ENCODE results near the gene MMP28.

MMP28 gene

GRCh38 chr17:35740997-35741931 is 54.2 kb downstream of the MMP28 start:
- DNase-seq, result peak; percentile 35

DNA sequence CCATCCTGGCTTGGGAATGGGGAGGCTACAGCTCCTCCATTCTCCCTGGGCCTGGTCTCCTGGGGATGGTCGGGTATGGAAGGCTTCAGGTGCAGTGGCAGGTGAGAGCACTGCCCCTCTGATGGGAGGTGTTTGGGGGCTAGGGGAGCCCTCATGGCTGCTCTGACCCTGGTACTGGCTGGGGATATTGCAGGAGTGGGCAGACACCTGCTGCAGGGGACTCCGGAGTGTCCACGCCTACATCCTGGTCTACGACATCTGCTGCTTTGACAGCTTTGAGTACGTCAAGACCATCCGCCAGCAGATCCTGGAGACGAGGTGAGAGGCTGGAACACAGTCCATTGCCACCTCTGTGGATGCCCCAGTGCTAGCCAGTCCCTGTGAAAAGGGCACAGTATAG is 55.2 kb downstream of the MMP28 start:
- DNase-seq, result no peak

DNA sequence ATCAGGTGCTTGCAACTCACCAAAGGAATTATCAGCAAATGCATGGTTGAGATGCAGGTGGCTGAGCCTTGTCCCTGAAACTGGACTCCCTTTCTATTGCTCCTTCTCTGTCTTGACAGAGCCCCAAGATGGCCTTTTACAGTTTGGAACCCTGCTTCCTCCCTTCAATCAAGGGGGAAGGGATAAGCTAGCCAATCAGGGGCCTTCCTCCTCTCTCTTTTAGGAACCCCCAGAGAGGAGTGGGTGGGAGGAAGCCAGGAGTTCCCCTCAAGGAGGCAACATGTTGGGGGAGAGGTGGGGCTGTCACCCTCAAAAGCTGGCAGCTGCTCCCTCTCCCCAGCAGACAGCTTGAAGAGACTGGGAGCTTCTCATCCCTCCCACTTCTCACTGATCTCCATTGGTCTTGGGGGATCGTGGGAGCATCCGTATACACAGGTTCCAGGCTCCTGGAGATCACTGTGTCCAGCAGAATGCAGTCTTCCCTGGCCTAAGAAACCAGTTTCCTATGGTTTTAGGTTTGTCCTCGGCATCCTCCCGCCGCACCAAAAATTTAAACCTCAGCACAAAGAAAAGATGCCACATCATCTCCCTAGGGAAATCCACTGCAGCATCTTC is 56.8 kb downstream of the MMP28 start:
- no peak for DNase-seq

- DNase-seq, result no peak
Measured at GRCh38 chr17:35736236-35736635, 59.2 kb downstream of the MMP28 start.

GRCh38 chr17:35735036-35735805 is 60.2 kb downstream of the MMP28 start:
- DNase-seq, result no peak

GRCh38 chr17:35734396-35734795 is 61.0 kb downstream of the MMP28 start:
- no peak for DNase-seq

DNA sequence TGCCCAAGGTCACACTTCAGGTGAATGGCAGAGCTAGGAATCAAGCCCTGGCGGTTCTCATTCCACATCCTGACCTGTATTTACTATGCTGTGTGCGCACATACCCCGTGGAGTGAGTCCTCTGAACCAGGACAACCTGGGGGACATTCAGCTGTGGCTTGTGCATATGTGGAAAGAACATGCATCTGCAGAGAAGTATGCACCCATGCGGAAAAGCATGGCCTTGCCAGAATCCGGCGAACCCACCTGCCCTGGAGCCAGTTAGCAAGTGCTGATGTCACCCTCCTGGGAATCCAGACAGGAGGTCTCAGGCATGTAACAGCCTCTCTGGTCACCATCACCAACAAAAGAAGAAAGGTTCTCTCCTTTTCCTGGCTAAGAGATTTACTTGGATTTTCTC is 62.1 kb downstream of the MMP28 start:
- DNase-seq, result no peak

DNA sequence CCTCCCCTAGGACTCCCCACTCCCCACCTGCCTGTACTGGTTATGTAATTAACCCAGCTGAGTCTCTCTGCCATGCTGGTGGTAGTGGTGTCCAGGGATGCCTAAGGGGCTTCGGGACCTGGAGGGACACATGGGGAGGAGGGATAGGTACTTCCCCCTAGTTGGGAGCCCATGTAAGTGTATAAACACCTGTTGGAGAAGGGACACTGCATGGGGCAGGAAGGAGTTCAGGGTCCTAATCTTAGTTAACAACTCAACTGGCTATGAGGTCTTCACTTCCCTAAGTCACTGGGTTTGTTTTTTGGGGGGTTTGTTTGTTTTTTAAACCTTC is 62.7 kb downstream of the MMP28 start:
- DNase-seq, result no peak

- no peak for DNase-seq
Measured at GRCh38 chr17:35731917-35732805, 63.3 kb downstream of the MMP28 start.

DNA sequence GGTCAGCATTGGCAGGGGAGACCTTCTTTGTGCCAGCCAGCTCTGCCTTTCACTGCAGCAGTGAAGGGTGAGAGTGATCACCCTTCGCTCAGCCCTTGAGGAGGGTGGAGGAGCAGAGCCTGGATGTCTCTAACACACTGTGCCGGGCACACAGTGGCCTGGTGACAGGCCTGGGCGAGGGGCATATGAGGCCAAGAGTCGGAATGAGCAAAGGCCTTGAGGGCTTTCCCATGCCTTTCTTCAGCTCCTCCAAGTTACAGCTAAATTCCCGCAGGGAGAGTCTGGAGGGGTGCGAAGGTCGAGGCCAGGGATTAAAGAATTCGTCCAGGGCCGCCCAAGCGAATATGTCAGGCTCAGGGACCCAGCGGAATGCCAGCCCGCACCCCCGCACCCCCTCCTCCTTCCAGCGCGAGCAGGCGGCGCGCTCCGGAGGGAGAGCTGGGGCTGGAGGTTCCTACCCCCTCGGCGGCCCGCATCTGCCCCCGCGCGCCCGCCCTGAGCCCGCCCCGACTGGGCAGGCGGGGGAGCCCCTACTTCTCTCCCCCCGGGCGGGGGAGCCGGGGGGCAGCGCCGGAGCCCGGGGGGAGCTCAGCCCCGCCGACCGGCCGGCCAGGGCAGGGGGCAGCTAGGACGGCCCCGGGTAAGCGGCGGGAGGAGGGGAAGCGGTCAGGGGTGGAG is 64.1 kb downstream of the MMP28 start, which contains the start of gene RASL10B:
Gene RASL10B (plus strand): TSS at position 401 of the 678 bp plus-strand sequence. CDS start 3,546 bp downstream, outside the sequence.
- DNase-seq, result peak; percentile 25

DNA sequence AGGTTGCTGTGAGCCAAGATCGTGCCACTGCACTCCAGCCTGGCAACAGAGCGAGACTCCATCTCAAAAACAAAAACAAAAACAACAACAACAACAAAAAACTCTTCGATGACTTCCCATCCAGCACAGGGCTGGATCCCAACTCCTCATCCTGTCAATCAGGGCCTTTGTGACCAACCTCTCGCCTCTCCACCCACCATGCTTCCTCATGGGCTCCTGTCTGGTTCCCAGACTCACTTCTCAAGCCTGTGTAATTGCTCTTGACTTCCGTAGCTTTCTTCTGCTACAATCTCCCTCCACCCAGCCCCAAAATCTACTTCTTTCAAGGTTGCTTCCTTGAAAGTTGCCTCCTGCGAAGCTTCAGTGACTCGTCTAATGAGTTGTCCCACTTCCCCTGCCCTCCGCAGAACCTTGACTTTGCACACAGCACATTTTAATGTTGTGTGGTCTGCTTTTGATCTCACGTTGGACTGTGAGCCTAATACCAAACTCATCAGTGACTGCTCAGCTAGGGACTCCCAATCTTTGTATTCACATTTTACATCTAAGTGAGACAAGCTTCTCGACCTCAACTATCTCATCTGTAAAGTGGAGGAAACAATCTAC is 64.9 kb downstream of the MMP28 start:
- DNase-seq, result no peak

- DNase-seq, result no peak
Measured at GRCh38 chr17:35729405-35729833, 66.0 kb downstream of the MMP28 start.

GRCh38 chr17:35728551-35728950 is 66.9 kb downstream of the MMP28 start:
- no peak for DNase-seq

DNA sequence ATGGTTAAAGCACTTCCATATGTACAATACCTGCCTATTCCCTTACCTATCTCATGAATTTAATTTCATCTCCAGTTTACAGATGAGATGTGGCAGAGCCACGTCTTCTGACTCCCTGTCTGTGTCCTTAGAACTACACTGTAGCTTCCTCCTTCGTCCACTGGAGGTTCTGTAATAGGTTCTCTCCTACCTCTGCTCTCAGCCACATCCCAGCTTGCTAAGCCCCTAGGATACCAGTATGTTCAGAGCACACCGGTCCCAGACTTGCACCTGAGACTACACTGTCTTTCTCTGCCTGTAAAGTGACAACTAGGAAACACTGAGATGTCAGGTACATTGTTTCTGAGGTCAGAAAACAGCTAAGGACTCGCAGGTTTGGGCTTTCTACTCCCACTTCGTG is 67.8 kb downstream of the MMP28 start:
- no peak for DNase-seq

GRCh38 chr17:35726953-35727460 is 68.4 kb downstream of the MMP28 start:
- no peak for DNase-seq

DNA sequence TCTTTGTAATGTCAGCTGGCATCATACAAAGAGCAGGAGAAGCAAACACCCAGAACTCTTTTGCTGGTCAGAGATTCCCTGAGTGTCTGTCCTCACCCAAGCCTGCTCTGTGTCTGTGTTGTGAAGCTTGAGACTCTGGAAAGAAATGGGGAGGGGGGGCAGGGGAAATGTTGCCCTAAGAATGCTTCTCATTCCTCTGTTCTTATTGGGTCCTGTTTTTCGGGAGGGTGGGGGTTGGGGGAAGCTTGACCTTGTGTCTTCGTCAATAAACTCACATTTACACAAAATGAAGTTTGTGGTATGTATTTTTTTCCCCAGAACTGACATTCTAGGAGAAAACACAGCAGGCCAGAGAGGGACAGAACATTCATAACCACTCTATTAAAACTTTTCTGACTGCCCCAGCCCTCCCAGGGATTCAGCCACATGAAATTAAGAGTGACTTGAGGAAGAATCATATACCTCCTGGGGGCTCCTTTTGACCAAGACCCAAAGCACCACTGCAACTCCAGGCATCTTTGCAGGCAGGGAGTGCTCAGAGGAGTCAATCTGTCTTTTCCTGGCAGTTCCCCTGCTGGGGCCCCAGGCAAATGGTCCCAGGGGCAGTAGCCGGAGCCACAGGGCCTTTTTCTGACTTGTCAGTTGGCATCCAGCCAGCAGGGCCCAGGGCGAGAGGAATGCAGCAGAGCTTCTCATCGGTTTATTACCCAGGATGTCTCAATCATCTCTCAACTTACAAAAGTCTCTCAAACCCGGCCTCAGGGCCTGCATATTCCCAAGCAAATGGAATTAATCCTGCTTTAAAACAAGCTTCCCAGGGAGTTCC is 69.1 kb downstream of the MMP28 start:
- no peak for DNase-seq

DNA sequence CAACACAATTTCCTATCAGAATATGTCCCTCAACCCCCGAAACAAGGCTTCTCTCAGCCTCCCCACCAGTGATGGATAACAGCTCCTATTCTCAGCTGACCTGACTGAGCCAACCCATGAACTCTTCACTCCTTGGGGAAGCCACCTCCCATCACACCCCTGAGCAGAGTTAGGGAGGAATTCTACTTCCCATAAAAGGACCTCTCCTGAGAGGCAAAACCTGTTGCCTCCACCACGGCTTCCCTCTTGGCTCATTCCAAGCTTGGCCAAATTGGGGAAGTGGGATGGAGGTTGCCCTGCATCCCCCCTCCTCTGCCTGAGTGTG is 69.7 kb downstream of the MMP28 start:
- no peak for DNase-seq

GRCh38 chr17:35725058-35725457 is 70.4 kb downstream of the MMP28 start:
- no peak for DNase-seq

GRCh38 chr17:35723735-35724134 is 71.7 kb downstream of the MMP28 start:
- no peak for DNase-seq

DNA sequence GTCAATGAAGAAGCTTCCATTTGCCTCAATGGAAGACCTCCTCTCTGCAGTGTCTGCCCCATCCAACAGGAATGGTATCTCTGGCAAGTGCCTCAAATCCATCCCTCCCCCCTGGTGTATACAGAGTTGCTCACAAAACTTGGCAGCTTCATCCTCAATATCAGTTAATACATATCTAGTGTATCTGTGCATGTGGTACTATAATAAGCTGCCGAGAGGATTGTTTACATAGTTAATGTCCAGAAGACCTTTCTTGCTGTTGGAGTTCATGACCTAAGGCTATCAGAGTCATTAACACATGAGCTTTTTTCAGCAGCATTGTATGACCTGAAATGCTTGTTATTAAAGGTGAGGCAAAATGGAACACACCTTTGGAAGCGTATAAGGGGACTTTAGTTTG is 78.0 kb downstream of the MMP28 start:
- DNase-seq, result no peak

Measured in NCI-H774 (cell line).